IMR-90 (cell line): ENCODE measurements around the gene EMSY. TPM values are rescaled to one million over a fixed set of nuclear protein-coding genes. Genes with fewer than 3 reads are reported as not detected.

Experiments used
- ATAC-seq: fragments of 200-7000 bp; cut with Tn5 transposase; 2 replicates; pipeline ENCODE4 v1.9.1; 2020; ENCODE audit warnings: low read depth, mild to moderate bottlenecking, moderate library complexity
- BruUV-seq: library from RNA; stranded (reverse); fragments of 400-500 nt; replicated peaks from 2 replicates; lab custom pipeline; 2021; lab: Mats Ljungman, UMichigan
- CTCF ChIA-PET: fragments of 300-600 bp; formaldehyde crosslinking; extraction: SDS; loops from one replicate; lab custom pipeline; 2021; ENCODE audit warnings: antibody characterized with exemption; lab: Yijun Ruan, JAX
- POLR2A ChIA-PET: fragments of 300-600 bp; sonication (Branson Sonifier 250); formaldehyde crosslinking; loops from one replicate; lab custom pipeline; 2022; ENCODE audit warnings: antibody characterized with exemption; ENCODE audit not compliant: unreplicated experiment; lab: Charles Lee
- DNase-seq: peaks from one replicate; pipeline ENCODE4 v3.0.0; 2013
- H2AFZ ChIP-seq: replicated peaks from 2 replicates; pipeline ENCODE3; 2013; ENCODE audit warnings: low read length, mild to moderate bottlenecking; ENCODE audit not compliant: poor library complexity
- H2AK5ac ChIP-seq: 2 replicates; pipeline ENCODE4 v1.6.1; 2013; ENCODE audit warnings: low read depth, low read length, inconsistent platforms
- H2AK9ac ChIP-seq: replicated peaks from 2 replicates; pipeline ENCODE3; 2013; ENCODE audit warnings: mild to moderate bottlenecking, low read depth, low read length, moderate library complexity; ENCODE audit not compliant: poor library complexity
- H2BK120ac ChIP-seq: 2 replicates; pipeline ENCODE4 v1.6.1; 2013; ENCODE audit warnings: low read depth, low read length, inconsistent platforms
- H2BK15ac ChIP-seq: 3 replicates; pipeline ENCODE4 v1.6.1; 2013; ENCODE audit warnings: low read depth, low read length, inconsistent platforms
- H2BK20ac ChIP-seq: 2 replicates; pipeline ENCODE4 v1.6.1; 2013; ENCODE audit warnings: low read depth, mild to moderate bottlenecking, inconsistent platforms, low read length, moderate library complexity
- H2BK5ac ChIP-seq: 2 replicates; pipeline ENCODE4 v1.6.1; 2013; ENCODE audit warnings: mild to moderate bottlenecking, low read depth, low read length, inconsistent platforms; ENCODE audit not compliant: poor library complexity, severe bottlenecking
- H3K14ac ChIP-seq: replicated peaks from 2 replicates; pipeline ENCODE4 v1.6.1; 2013; ENCODE audit warnings: low read depth, low read length, inconsistent platforms
- H3K18ac ChIP-seq: 2 replicates; pipeline ENCODE4 v1.6.1; 2013; ENCODE audit warnings: low read depth, low read length, control low read depth
- H3K23ac ChIP-seq: 2 replicates; pipeline ENCODE4 v1.6.1; 2013; ENCODE audit warnings: low read depth, low read length, inconsistent platforms
- H3K27ac ChIP-seq: 2 replicates; pipeline ENCODE4 v1.5.1; 2013; ENCODE audit warnings: mild to moderate bottlenecking, control low read depth, low read length; ENCODE audit not compliant: insufficient read depth
- H3K27me3 ChIP-seq: 2 replicates; pipeline ENCODE4 v1.6.1; 2013; ENCODE audit warnings: low read length; ENCODE audit not compliant: control insufficient read depth, insufficient read depth
- H3K36me3 ChIP-seq: 2 replicates; pipeline ENCODE4 v1.6.1; 2013; ENCODE audit warnings: low read length, mixed read lengths; ENCODE audit not compliant: control insufficient read depth, insufficient read depth
- H3K4ac ChIP-seq: 2 replicates; pipeline ENCODE4 v1.6.1; 2013; ENCODE audit warnings: low read depth, low read length, inconsistent platforms
- H3K4me1 ChIP-seq: 2 replicates; pipeline ENCODE4 v1.6.1; 2013; ENCODE audit warnings: low read length, mixed read lengths; ENCODE audit not compliant: control insufficient read depth, insufficient read depth
- H3K4me2 ChIP-seq: 2 replicates; pipeline ENCODE4 v1.6.1; 2013; ENCODE audit warnings: low read depth, mild to moderate bottlenecking, control low read depth, low read length, moderate library complexity
- H3K4me3 ChIP-seq: 2 replicates; pipeline ENCODE4 v1.5.1; 2013; ENCODE audit warnings: low read depth, mild to moderate bottlenecking, control low read depth, low read length, moderate library complexity; ENCODE audit not compliant: insufficient read depth
- H3K56ac ChIP-seq: 2 replicates; pipeline ENCODE4 v1.6.1; 2013; ENCODE audit warnings: low read length, inconsistent platforms; ENCODE audit not compliant: insufficient read depth; ENCODE audit errors: extremely low read depth
- H3K79me1 ChIP-seq, 2 experiments: 2 replicates each; pipeline ENCODE4 v1.6.1; 2013; ENCODE audit warnings: low read length in 2 of 2, inconsistent platforms in 1 of 2, low read depth in 1 of 2
- H3K9ac ChIP-seq: 2 replicates; pipeline ENCODE4 v1.6.1; 2013; ENCODE audit warnings: low read depth, low read length, control low read depth
- H3K9me1 ChIP-seq: 2 replicates; pipeline ENCODE4 v1.6.1; 2013; ENCODE audit warnings: low read length, inconsistent platforms; ENCODE audit not compliant: insufficient read depth
- H3K9me3 ChIP-seq: 2 replicates; pipeline ENCODE4 v1.6.1; 2013; ENCODE audit warnings: low read length; ENCODE audit not compliant: control insufficient read depth, insufficient read depth
- H4K20me1 ChIP-seq: 2 replicates; pipeline ENCODE4 v1.6.1; 2013; ENCODE audit warnings: low read length, inconsistent platforms; ENCODE audit not compliant: insufficient read depth
- H4K5ac ChIP-seq: 2 replicates; pipeline ENCODE4 v1.6.1; 2013; ENCODE audit warnings: mild to moderate bottlenecking, low read depth, low read length, control low read depth
- H4K8ac ChIP-seq, 2 experiments: 2 replicates each; pipeline ENCODE4 v1.6.1; 2013; ENCODE audit warnings: low read depth in 2 of 2, low read length in 2 of 2, control low read depth in 1 of 2, inconsistent platforms in 1 of 2
- H4K91ac ChIP-seq: 2 replicates; pipeline ENCODE4 v1.6.1; 2013; ENCODE audit warnings: low read depth, low read length, inconsistent platforms; ENCODE audit not compliant: insufficient read depth
- BHLHE40 ChIP-seq: fragments of 150-350 bp; IDR thresholded peaks from 2 replicates; pipeline ENCODE4 v1.6.1; 2016; ENCODE audit warnings: mild to moderate bottlenecking, low read depth, low read length
- CEBPB ChIP-seq: IDR thresholded peaks from 2 replicates; pipeline ENCODE4 v1.6.1; 2012; ENCODE audit warnings: low read depth, low read length, improper control_type of control experiment
- CHD1 ChIP-seq: IDR thresholded peaks from 2 replicates; pipeline ENCODE4 v1.6.1; 2012; ENCODE audit warnings: low read depth, low read length, improper control_type of control experiment
- CTCF ChIP-seq: conservative IDR thresholded peaks from 2 replicates; pipeline ENCODE4 v1.5.1; 2012; ENCODE audit warnings: mild to moderate bottlenecking, low read depth, low read length, improper control_type of control experiment
- ELK1 ChIP-seq: fragments of 150-350 bp; IDR thresholded peaks from 2 replicates; pipeline ENCODE4 v1.6.1; 2016; ENCODE audit warnings: low read depth, mild to moderate bottlenecking, low read length, moderate library complexity, borderline replicate concordance
- FOS ChIP-seq: fragments of 150-350 bp; IDR thresholded peaks from 2 replicates; pipeline ENCODE4 v1.6.1; 2016; ENCODE audit warnings: low read depth, low read length
- MAFK ChIP-seq: IDR thresholded peaks from 2 replicates; pipeline ENCODE4 v1.6.1; 2012; ENCODE audit warnings: low read depth, low read length, improper control_type of control experiment
- MAZ ChIP-seq: IDR thresholded peaks from 2 replicates; pipeline ENCODE4 v1.6.1; 2012; ENCODE audit warnings: low read depth, mild to moderate bottlenecking, low read length, improper control_type of control experiment, moderate library complexity, borderline replicate concordance
- MXI1 ChIP-seq: IDR thresholded peaks from 2 replicates; pipeline ENCODE4 v1.6.1; 2012; ENCODE audit warnings: low read depth, mild to moderate bottlenecking, low read length, moderate library complexity, borderline replicate concordance
- NFE2L2 ChIP-seq: fragments of 150-350 bp; IDR thresholded peaks from 2 replicates; pipeline ENCODE4 v1.6.1; 2016; ENCODE audit warnings: low read depth, mild to moderate bottlenecking, low read length
- POLR2A ChIP-seq: IDR thresholded peaks from 2 replicates; pipeline ENCODE4 v1.6.1; 2012; ENCODE audit warnings: mild to moderate bottlenecking, low read depth, low read length
- RAD21 ChIP-seq: IDR thresholded peaks from 2 replicates; pipeline ENCODE4 v1.6.1; 2012; ENCODE audit warnings: low read length, improper control_type of control experiment
- RFX5 ChIP-seq: IDR thresholded peaks from 2 replicates; pipeline ENCODE4 v1.8.0; 2012; ENCODE audit warnings: low read depth, mild to moderate bottlenecking, low read length, moderate library complexity
- SMC3 ChIP-seq: fragments of 150-350 bp; IDR thresholded peaks from 2 replicates; pipeline ENCODE4 v1.6.1; 2016; ENCODE audit warnings: low read depth, mild to moderate bottlenecking, antibody characterized with exemption, low read length, moderate library complexity
- USF2 ChIP-seq: fragments of 150-350 bp; IDR thresholded peaks from 2 replicates; pipeline ENCODE4 v1.6.1; 2017; ENCODE audit warnings: mild to moderate bottlenecking, antibody characterized with exemption, low read length, low read depth
- WGBS, 2 experiments: methylation state at CpG; one replicate each; pipeline versions ENCODE4 v1.1.5 to v1.1.7; 2013; ENCODE audit warnings: missing lambda C conversion rate in 2 of 2; ENCODE audit not compliant: insufficient read length in 1 of 2; ENCODE audit errors: extremely low coverage in 2 of 2; 5-methylcytosine and 5-hydroxymethylcytosine counted together
- dilution Hi-C: fragments of 300-500 bp; cut with HindIII; formaldehyde crosslinking; loops from one replicate; pipeline ENCODE4 v1.14.3; 2018; ENCODE audit warnings: low sequenced_read_pairs; ENCODE audit not compliant: unreplicated experiment
- in situ Hi-C: fragments of 300-500 bp; cut with MboI; formaldehyde crosslinking; loops from 3 replicates; pipeline ENCODE4 v1.14.3; 2019; ENCODE audit warnings: low sequenced_read_pairs, inconsistent platforms, mixed read lengths
- intact Hi-C: fragments of 100-400 bp; cut with micrococcal nuclease; formaldehyde crosslinking; loops from 2 replicates; pipeline ENCODE4 v1.10.0; 2022
- polyA plus RNA-seq, 3 experiments: library from polyadenylated mRNA; depleted of rRNA; stranded (reverse); fragments of >200 nt; gene quantifications; 2 replicates each; pipeline ENCODE4 v1.2.3, GENCODE V29; 2012; ENCODE audit warnings: low replicate concordance in 1 of 3
- total RNA-seq: library from RNA; depleted of rRNA; stranded (reverse); fragments of >200 nt; gene quantifications from 2 replicates; pipeline ENCODE4 v1.2.3, GENCODE V29; 2012

EMSY gene
- total and polyA plus RNA-seq, 2 of the 4 experiments (the other 2 are of a cell fraction): 14.1 to 22.0 TPM

DNA sequence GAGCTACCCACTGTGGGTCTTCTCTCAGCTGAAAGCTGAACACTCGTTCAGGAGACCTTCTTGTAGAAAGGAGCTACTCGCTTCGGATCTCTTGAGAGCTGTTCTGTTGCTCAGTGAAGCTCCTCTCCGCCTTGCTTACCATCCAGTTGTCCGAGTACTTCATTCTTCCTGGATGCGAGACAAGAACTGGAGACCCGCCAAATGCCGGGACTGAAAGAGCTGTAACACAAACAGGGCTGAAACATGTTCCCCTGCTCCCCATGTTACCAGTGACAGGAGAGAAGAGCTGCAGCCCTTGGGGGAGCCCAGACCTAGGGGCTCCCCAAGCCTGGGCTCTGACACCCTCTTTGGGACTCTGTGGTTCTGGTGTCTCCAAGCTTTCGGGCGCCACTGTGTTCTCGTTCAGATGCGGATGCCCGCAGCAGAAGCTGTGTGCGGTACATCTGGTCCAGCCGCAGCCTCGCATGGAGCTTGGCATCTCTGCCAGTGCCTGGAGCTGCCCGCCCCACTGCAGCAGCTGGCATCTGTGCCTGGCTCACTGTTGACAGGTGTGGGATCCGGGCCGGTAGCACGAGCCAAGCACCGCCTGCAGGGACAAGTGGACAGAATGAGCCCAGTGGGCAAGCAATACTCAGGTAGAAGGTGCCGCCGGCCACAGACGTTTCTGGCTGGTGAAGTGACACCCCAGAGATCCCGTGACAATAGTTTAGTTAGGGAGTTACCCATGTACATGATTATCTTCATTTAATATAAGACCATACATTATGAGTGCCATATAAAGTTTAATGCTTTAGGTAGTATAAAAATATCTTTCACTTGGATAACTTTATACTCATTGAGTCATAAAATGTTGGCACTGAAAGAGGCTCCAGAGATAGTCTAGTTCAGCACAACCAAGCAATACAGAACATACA, 49.1 kb downstream of the EMSY start:
- no peak overlapping the region for H2AK9ac ChIP-seq
- ATAC-seq (no peak), DNase-seq (no peak)
- no peak overlapping the region for H2BK5ac ChIP-seq
- H3K27ac ChIP-seq: no peak overlapping the region
- no peak overlapping the region for H4K91ac ChIP-seq
- H3K36me3 ChIP-seq: peaks cover 13% of the 10 kb centered on the region
- CTCF ChIA-PET: no interaction called here
- POLR2A ChIA-PET: no interaction called here
- no TSS peak for BruUV-seq
- no peak overlapping the region for H3K23ac ChIP-seq
- H3K14ac ChIP-seq: no peak overlapping the region
- peaks cover 5 to 23% of the 10 kb centered on the region in 2 experiments; a peak in 3 of 4 replicates for H3K79me1 ChIP-seq
- H2AK5ac ChIP-seq: no peak overlapping the region
- no peaks in the 10 kb centered on the region for H3K9me3 ChIP-seq
- H3K9ac ChIP-seq: no peak overlapping the region
- dilution Hi-C loops: no loop called here
- no peak overlapping the region for H3K56ac ChIP-seq
- no peak overlapping the region for H3K4me3 ChIP-seq
- H4K8ac ChIP-seq: no peak overlapping the region
- intact Hi-C loops: no loop called here
- no peaks in the 10 kb centered on the region for H3K4me1 ChIP-seq
- no peaks in the 10 kb centered on the region for H4K20me1 ChIP-seq
- no peak overlapping the region for H2AFZ ChIP-seq
- in situ Hi-C loops: no loop called here
- no peak overlapping the region for H2BK15ac ChIP-seq
- peaks cover 7% of the 10 kb centered on the region for H3K9me1 ChIP-seq
- no peaks in the 10 kb centered on the region for H3K27me3 ChIP-seq
- H2BK120ac ChIP-seq: no peak overlapping the region
- H2BK20ac ChIP-seq: no peak overlapping the region
- WGBS, 2 experiments: 91% methylated on average over 7 of the region's 25 CpGs; no CpG with 5 or more reads in 1 of the 2 experiments
- H3K4me2 ChIP-seq: no peak overlapping the region
- H3K4ac ChIP-seq: no peak overlapping the region
- no peak overlapping the region for H4K5ac ChIP-seq
- H3K18ac ChIP-seq: no peak overlapping the region
- TF ChIP-seq SMC3 (no peak), USF2 (no peak), RFX5 (no peak), MAZ (no peak), MXI1 (no peak), CHD1 (no peak), ELK1 (no peak), RAD21 (no peak), POLR2A (no peak), NFE2L2 (no peak), FOS (no peak), CTCF (no peak), BHLHE40 (no peak), MAFK (no peak), CEBPB (no peak)
